NB4 (cell line): Measurements from ENCODE around the gene MAN1B1.

Experiments
- CTCF ChIP-seq: IDR thresholded peaks from one replicate; pipeline ENCODE4 v1.5.1; 2012; ENCODE audit warnings: low read depth, low read length
- POLR2A ChIP-seq: IDR thresholded peaks from 2 replicates; pipeline ENCODE4 v1.6.1; 2011; ENCODE audit warnings: mild to moderate bottlenecking; ENCODE audit not compliant: insufficient read length; ENCODE audit errors: extremely low read depth

DNA sequence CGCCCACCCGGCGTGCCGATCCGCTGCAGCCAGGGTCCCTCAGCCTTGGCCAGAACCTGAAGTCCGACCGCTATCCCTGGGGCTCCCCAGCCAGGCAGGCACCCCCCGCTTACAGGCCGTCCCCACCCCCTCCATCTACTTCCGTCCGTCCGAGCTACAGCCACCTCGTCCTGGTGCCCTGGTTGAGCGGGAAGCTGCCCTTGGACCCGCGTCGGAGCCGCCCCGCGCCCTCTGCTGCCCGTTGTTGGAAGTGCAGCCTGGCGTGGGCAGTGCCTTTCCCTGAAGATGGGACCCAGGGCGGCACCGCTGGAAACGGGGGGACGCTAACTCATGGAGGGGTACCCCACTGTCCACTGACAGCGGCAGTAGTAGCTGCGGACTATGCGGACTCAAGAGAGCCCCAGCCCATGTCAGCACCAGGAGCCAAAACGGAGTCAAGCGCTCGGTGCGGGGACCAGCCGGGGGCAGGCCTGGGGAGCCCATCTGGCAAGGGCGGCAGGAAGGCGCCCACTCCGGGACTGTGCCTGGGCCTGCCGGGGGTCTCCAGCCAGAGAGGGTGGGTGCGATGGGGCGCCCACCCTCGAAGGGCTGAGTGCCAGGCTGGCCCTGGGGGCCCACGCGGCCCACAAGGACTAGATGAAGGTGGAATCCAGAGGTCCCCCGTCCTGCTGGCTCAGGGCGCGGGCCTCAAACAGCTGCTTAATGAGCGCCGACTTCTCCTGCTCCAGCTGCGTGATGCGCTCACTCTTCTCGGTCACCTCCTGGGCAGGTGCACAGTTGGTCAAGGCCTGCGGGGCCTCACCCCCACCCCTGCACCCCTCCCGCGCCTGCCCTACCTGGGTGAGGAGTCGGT is 22.5 kb upstream of the MAN1B1 start:
- peak; percentile 7 for TF ChIP-seq POLR2A
- peak; percentile 78 for TF ChIP-seq CTCF
